ENCODE results near the gene COL5A3.
"Not testable (repeated sequence)": the region's sequence is repeated elsewhere in the genome, so short reads cannot be mapped to it uniquely, and the experiment has no call there.

Gene COL5A3

GRCh38 chr19:9968820-9969687, 41.2 kb downstream of the COL5A3 start:
- no peak for DNase-seq

- DNase-seq: no peak
These were observed 43.0 kb downstream of the COL5A3 start for GRCh38 chr19:9967326-9967725.

GRCh38 chr19:9966448-9966847, 43.9 kb downstream of the COL5A3 start:
- no peak for DNase-seq

- DNase-seq: no peak
These were observed 44.3 kb downstream of the COL5A3 start for GRCh38 chr19:9966024-9966423.

GRCh38 chr19:9962623-9963290, 47.5 kb downstream of the COL5A3 start:
- DNase-seq: no peak

DNA sequence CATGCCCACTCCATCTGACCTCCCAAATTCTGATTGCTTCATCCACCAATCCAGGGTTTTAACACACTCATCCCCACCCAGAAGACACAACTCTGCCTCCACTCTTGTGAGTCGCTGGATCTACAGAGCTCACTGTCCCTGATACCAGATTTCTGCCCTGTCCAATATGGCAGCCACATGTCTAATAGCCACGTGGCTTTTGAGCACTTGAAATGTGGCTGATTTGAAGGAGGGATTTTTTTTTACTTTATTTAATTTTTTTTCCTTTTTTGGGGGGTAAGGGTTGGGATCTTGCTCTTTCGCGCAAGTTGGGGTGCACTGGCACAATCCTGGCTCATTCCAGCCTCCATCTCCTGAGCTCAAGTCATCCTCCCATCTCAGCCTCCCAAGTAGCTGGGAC, 49.2 kb downstream of the COL5A3 start:
- DNase-seq: no peak

- DNase-seq: no peak
These were observed 51.9 kb downstream of the COL5A3 start for GRCh38 chr19:9958379-9958821.

GRCh38 chr19:9956956-9957355, 53.3 kb downstream of the COL5A3 start:
- DNase-seq: no peak

DNA sequence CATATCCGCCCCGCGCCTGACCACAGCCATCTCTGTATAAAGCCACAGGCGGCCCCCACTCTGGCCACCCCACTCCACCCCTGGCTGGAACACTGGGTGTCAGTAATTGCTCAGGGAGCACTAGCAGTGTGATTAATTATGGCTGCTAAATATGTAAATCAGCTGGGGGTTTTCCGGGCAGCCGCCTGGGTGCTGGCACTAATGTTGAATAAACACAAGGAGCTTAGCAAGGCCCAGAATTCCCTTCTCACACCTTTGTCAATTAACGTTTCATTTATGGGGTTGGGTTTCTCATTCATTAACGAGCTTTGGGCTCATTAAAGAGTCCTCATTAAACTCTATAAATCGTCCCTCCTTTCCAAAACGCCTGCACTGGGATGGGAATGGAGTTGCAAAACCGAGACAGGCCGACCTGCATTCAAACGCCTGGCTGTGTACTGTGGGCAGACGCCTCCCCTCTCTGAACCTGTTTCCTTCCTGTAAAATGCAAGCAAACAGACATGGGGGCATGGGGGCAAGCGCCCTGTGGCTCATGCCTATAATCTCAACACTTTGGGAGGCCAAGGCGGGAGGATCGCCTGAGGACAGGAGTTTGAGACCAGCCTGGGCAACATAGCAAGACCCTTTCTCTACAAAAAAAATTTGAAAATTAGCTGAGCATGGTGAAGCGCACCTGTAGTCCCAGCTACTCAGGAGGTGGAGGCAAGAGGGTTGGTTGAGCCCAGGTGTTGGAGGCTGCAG, 56.3 kb downstream of the COL5A3 start:
- no peak for DNase-seq

- DNase-seq: no peak
These were observed 58.0 kb downstream of the COL5A3 start for GRCh38 chr19:9952276-9952675.

- no peak for DNase-seq
These were observed 62.9 kb downstream of the COL5A3 start for GRCh38 chr19:9947441-9947840.

DNA sequence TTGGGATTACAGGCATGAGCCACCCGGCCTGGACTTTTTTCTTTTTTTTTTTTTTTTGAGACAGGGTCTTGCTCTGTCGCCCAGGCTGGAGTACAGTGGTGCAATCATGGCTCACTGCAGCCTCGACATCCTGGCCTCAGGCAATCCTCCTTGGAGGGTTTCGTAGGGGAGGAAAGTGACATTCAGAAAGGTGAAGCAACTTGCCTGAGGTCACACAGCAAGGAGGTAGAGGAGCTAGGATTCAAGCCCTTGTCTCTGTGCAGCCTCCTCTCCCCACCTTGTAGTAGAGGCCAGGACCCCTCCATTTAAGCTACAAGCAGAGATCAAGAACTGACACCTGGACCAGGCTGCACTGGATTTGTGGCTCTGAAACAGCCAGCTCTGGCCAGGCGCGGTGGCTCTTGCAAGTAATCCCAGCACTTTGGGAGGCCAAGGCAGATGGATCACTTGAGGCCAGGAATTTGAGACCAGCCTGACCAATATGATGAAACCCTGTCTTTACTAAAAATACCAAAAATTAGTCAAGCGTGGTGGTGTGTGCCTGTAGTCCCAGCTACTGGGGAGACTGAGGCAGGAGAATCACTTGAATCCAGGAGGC, 63.7 kb downstream of the COL5A3 start:
- not testable (repeated sequence) for DNase-seq

DNA sequence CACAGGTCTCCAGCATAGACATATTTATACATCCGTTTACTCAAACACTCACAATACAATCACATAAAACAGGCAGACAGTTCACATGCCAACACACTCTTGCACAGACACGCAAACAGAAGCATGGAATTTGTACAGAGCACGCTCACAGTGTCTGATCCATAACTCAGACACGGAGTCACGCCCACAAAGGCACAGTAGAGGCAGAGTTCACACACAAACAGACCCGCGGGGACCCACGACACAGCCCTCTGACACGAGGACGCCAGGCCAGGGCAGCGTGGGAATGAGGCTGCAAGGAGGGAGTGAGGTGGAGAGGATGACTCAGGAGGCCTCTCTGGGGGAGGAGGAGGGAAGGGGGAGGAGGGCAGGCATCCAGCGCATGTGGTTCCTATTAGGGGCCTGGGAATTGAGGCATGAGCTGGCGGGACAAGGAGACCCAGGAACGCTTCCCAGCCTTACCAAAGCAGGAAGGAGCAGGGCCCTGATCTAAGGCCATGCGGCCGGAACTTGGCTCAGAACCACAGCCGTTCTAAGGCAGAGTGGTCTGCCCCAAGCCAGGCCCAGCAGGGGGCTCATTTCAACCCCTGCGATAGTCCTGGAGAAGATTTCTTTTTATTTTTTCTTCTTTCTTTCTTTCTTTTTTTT, 64.9 kb downstream of the COL5A3 start:
- DNase-seq: no peak

DNA sequence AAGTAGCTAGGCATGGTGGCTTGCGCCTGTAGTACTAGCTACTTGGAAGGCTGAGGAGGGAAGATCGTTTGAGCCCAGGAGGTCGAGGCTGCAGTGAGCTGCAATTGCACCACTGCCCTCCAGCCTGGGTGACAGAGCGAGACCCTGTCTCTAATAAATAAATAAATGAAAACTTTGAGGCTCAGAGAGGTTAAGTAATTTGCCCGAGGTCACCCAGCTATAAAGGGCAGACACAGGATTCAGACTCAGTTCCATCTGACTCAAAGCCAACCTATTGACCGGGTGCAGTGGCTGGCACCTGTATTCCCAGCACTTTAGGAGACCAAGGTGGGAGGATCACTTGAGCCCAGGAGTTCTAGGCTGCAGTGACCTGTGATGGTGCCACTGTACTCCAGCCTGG, 66.6 kb downstream of the COL5A3 start:
- no peak for DNase-seq

GRCh38 chr19:9941671-9942070, 68.6 kb downstream of the COL5A3 start:
- no peak for DNase-seq

DNA sequence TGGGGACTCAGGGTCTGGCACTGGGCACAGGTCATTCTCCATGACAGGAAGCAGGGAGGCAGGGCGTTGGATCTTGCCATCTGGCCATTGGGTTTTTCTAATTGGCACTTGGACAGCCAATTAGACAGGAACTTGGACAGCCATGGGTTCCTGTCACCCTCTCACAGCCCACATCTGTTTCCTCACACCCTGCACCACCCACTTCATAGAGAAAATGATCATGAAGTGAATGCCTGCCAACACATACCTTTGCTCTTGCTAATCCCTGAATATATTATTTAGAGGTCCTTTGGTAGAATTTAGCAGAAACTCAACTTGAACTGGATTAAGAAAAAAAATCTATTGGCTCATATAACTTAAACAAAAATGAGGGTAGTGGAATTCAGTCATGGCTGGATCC, 69.1 kb downstream of the COL5A3 start:
- no peak for DNase-seq

DNA sequence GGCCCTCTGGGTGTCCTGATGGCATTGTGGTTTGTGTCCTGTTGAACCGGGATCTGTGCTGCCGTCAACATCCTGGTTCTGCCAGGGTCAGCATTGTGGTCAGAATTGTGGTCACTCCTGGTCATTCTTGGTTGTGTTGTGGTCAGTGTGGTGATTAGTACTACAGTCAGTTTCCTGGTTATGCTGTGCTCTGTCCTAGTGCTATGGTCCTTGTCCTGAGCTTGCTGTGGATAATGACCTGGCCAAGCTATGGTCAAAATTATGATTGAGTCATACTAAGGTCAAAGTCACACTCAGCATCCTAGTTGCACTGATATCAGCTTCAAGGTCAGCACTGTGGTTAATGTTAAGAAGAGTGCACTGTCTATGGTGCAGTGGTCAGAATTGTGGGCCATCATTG, 69.5 kb downstream of the COL5A3 start:
- no peak for DNase-seq

DNA sequence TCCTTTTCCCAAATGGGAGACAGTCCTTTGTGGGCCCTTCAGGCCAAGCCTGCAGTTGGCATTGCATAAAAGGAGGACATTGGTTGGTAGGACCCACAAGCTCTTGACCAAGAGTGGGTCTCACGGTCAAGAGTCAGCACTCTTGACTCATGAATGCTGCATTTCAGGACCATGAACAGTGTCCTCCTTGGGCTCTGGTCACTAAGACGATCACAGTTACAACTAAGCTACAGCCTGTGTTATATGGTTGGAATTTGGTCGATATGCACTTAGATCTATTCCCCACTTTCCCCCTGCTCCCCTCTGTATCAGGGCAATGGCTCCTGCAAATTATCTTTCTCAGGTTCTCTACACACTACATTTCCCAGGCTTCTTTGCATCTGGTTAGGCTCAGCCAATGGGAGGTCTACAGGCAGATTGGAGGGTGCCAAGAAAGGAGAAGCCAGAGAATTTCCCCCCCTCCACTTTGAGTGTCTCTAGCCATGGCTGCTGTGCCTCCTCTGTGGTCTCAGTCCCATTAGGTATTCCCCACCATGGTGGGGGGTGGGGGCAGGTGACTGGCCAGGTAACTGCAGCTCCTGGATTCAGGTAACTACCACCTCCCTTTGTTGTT, 70.9 kb downstream of the COL5A3 start:
- DNase-seq: no peak

DNA sequence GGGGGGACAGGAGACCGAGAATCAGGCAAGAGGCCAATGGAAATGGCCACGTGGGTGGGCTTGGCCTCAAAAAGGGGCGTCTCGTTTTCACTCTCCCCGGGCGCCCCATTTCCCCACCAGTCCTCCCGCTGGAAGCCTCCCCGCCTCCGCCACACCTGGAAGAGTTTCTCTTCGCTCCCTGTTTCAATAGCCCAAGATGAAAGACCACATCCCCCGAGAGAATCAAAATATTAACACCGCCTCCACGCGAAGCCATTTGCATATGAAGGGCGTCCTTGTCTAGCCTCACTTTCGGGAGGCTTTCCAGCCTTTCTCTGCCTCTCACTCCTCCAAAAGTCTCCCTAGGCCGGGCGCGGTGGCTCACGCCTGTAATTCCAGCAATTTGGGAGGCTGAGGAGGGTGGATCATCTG, 73.3 kb downstream of the COL5A3 start:
- DNase-seq: no peak

GRCh38 chr19:9936326-9937000, 73.8 kb downstream of the COL5A3 start, which contains the start of gene OLFM2:
Gene OLFM2, minus strand, starts transcription at chr19:9936515. Its CDS starts 149 bp downstream, at chr19:9936366.
- DNase-seq: no peak

- DNase-seq: no peak
These were observed 74.6 kb downstream of the COL5A3 start for GRCh38 chr19:9935506-9936325.

All from NCI-H2081 (cell line).